HG02623 (cell line): ENCODE data around the gene JAM2.

Experiments used
- ATAC-seq: cut with Tn5 transposase; IDR thresholded peaks from one replicate; pipeline ENCODE4 v1.9.1; 2021; ENCODE audit warnings: moderate library complexity; ENCODE audit not compliant: unreplicated experiment

JAM2 gene

GRCh38 chr21:25764065-25764464, 125.0 kb downstream of the JAM2 start:
- no peak for ATAC-seq
